Mammary epithelial cell (primary cell): ENCODE data around the gene BLOC1S3.

Experiments used
- CTCF ChIP-seq, 2 donors: IDR thresholded peaks in 1 of 2; conservative IDR thresholded peaks in 1 of 2; 2 replicates each; pipeline ENCODE4 v1.5.1; 2011 to 2012; ENCODE audit warnings: inconsistent platforms in 2 of 2, low read length in 2 of 2, mild to moderate bottlenecking in 2 of 2, control low read depth in 1 of 2, low read depth in 1 of 2; ENCODE audit not compliant: insufficient read depth in 1 of 2; ENCODE audit errors: extremely low read depth in 1 of 2
- EZH2 ChIP-seq: IDR thresholded peaks from 2 replicates; pipeline ENCODE4 v1.6.1; 2012; ENCODE audit warnings: low read length, inconsistent platforms, borderline replicate concordance

GRCh38 chr19:45184115-45184514 lies 5.5 kb downstream of the BLOC1S3 start:
- TF ChIP-seq EZH2, result no peak
- TF ChIP-seq CTCF (conservative IDR thresholded peaks at IDR 0.05 in 1 of 2, IDR thresholded peaks at IDR 0.05 in 1 of 2; ENCODE audit: extremely low read depth in 1 of 2, insufficient read depth in 1 of 2, low read depth in 1 of 2, low read length in 2 of 2), result no peak
